HG03575 (cell line): ENCODE data around the gene CBFA2T3.

Experiments used
- ATAC-seq: cut with Tn5 transposase; IDR thresholded peaks from one replicate; pipeline ENCODE4 v1.9.1; 2021; ENCODE audit not compliant: unreplicated experiment, insufficient number of reproducible peaks, low FRiP score; ENCODE audit errors: extremely low read depth

CBFA2T3 gene

DNA sequence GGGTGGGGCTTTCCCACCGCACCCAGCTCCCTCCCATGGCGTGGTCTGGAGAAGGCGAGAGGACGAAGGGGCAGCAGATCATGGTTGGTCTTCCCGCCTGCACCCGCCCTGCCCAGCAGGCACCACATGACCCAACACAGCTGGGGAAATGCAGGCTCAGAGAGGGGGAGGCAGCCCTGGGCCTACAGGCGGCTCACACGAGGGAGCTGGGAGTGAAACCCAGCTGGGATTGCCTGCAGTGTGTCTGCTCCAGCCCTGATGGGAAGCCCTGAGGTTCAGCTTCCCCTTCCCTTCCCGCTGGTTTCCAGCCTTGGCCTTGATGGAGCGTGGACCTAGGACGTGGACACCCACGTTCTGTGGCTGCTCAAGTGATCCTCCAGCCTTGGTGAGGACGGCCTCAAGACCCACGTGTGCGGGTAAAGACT is 90.6 kb downstream of the CBFA2T3 start:
- ATAC-seq: no peak

- no peak for ATAC-seq
Measured at GRCh38 chr16:88885693-88886280, 91.2 kb downstream of the CBFA2T3 start.

DNA sequence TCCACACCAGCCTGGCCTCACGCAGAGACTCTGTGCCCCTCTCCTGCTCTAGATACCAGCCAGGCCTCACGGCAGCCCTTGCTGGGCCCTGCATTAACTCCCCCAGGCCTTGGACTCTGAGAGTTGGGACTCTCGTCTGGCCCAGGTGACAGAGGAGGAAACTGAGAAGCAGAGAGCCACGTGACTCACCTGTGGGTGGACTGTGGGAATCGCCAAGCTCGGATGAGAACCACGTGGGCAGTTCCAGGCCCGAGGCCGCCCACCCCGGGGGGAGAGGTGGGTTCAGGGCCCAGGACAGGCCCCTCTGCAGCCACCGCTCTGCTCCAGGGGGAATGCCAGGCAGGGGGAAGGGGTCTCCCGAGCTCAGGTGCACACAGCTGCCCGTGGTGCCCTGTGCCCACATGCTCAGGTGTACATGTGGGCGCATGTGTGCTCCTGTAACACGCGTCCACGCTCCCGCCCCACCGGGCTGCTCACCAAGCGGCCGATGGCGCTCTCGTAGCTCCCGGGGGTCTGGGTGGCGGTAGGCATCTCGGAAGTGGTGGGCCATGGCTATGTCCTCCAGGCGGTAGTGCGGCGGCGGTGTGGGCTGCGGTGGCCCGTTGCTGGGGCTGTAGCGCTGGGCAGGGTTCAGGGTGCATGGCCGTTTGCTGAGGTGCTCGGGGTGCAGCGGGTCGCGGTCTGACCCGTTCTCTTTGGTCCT is 92.3 kb downstream of the CBFA2T3 start:
- no peak for ATAC-seq

GRCh38 chr16:88883946-88884345 is 93.1 kb downstream of the CBFA2T3 start:
- no peak for ATAC-seq

- ATAC-seq: no peak
Measured at GRCh38 chr16:88883117-88883895, 93.7 kb downstream of the CBFA2T3 start.

DNA sequence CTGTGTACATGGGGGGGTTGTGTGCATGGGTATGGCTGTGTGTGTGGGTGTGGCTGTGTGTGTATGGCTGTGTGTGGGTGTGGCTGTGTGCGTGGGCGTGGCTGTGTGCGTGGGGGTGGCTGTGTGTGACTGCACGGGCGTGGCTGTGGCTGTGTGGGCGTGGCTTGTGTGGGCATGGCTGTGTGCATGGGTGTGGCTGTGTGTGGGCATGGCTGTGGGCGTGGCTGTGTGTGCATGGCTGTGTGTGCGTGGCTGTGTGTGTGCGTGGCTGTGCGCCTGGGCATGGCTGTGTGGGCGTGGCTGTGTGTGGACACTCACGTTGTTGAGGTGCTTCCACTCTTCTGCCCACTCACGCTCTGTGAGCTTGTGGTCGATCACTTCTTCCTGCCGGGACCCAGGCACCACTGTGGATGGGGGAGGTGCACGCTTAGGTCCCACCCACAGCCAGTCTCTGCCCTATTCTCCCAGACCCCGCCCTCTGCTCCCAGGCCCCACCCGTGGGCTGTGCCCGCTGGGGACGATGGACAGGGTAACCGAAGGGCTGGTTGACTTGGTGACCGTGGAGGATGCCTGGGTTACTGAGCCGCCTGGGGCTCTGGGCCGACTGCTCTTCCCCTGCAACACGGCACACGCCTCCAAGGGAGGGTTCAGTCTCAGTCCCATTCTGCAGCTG is 94.5 kb downstream of the CBFA2T3 start:
- ATAC-seq: no peak

DNA sequence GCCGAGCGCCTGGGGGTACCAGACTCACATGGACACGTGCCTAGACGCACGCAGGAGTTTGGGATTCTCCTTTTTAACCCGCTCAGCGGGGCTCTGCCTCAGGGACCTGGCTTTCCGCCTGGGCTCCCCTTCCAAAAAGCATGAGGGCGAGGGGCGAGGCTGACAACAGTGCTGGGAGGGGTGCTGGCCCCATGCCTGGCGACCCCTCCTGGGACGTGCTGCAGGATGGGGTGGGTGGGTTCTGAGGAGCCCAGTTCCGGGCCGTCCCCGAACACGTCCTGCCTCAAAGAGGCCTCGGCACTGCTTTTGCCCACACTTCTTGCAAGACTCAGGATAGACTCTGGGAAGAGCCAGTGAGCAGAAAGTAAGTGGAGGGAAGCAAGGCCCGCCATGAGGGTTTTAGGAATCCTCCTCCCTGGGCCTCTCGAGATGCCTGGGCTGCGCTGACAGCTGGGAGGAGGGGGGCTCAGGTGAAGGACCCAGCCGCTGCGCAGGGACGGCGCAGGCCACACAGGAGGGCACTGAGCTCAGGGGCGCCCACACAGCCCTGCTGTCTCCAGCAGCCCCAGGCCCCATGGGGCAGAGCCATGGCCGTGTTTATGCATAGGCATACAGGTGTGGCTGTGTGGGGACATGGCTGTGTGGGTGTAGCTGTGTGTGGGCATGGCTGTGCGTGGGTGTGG is 95.2 kb downstream of the CBFA2T3 start:
- no peak for ATAC-seq

DNA sequence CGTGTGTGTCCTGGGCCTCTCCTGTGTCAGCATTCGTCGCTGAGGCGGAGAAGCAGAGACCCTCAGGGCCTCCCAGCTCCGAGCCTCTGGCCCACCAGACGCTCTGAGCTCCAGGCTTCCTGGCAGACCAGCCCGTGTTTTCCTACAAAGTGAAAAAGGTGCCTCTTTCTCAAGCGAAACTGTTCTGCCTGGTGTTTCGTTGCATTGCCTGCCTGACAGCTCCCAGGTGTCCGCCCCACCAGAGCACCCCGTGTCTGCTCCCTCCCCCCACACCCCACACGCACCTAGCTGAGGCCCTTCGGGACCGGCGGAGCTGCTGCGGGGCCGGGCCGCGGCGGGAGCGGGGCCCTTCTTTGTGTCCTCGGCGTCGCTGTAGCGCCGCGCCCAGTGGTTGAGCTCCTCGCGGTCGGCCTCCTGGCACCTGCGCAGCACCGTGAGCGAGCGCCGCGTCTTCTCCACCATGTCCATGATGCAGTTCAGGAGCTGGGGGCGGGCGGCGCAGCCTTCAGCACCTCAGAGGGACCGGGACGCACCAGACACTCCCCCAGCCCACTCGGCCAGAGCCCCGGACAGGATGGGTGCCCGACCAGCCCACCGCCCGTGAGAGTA is 95.9 kb downstream of the CBFA2T3 start:
- ATAC-seq: no peak

DNA sequence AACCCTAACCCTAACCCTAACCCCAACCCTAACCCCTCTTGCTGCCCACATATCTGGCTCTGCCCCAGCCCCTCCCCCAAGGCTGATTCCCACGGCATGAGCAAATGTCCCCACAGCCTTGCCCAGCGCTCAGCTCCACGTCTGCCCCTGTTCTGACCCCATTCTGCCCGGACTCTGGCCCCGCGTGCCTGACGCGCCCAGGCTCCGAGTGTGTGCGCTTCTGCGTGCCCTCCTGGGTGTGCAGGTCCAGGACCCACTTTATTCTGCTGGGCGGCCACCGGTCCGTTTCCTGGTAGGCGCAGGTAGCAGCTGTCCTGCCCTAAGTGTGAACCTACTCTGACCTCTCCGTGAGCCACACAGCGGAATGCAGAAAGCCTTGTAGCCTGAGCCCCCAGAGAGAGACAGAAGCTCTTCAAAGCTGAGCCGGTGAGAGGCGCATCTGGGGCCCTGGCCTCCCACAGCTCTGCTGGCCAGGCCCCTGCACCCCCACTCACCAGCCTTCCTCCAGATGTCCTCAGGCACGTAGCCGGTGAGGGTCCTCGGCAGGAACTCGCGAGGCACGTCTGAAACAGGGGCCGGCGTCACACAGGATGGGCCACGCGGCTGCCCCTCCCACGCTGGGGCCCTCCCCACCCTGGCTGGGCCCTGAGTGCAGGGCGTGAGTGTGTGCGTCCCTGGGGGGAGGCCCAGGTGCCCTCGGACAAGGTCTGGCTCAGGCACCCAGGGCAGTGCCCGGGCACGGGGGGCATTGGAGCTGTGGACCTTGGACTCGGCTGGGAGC is 96.6 kb downstream of the CBFA2T3 start:
- ATAC-seq: no peak

DNA sequence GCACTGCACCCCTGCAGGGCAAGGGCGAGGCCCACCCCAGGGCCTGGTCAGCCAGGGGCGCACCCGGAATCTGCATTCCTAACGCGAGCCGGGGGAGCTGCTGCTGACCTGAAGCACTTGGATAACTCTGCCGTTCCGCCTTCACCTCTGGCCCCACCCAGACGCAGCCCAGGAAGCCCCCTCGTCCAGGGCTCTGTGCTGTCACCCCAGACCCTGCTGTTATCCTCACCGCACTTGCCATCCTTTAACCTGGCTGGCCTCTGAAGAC is 97.3 kb downstream of the CBFA2T3 start:
- no peak for ATAC-seq

DNA sequence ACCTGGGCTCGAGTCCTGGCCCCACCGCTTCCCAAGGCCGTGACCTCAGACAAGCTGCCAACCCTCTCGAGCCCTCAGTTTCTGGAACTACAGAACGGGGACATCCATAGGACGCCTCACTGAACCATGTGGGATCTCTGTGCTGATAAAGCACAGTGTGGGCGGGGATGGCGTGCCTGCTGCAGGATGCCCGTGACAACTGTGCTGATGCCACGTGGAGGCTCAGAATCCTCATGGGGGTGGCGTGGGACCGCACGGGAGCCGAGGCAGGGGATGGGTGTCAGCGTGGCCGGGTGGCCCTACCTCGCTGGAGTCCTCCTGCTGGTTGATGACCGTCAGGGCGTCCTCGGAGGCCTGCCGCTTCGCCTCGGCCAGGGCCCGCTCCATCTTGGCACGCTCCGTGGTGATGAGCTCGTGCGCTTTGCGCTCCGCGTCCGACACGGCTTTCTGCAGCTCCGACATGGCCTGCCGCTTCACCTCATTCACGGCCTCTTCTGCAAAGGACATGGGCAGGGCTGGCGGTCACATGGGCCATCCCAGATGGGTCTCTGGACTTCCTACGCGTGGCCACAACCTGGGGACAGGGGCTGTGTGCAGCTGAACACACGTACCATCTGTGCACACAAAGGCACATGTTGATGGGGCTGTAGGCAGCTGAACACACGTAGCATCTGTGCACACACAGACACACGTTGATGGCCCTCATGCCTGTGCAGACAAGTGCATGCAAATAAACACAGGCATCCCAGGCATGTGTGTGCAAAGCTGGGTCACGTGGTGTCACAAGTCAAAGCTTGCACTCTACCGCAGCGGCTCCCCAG is 97.8 kb downstream of the CBFA2T3 start:
- no peak for ATAC-seq

DNA sequence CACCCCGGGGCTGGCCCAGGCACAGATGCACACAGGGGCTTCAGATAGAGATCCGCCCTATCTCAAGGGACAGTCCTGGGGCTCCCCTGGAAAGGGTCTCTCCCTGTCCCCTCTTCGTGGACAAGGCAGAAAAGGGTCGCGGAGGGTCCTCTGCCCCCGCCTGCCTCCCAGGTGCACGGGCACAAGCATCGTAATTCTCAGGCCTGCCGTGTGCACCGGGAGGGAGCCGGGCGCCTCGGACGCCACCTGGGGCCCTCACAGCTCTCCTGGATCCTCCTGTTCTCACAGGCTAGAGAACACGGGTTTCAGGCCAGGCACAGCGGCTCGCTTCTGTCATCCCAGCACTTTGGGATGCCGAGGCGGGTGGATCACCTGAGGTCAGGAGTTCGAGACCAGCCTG is 98.7 kb downstream of the CBFA2T3 start:
- no peak for ATAC-seq

DNA sequence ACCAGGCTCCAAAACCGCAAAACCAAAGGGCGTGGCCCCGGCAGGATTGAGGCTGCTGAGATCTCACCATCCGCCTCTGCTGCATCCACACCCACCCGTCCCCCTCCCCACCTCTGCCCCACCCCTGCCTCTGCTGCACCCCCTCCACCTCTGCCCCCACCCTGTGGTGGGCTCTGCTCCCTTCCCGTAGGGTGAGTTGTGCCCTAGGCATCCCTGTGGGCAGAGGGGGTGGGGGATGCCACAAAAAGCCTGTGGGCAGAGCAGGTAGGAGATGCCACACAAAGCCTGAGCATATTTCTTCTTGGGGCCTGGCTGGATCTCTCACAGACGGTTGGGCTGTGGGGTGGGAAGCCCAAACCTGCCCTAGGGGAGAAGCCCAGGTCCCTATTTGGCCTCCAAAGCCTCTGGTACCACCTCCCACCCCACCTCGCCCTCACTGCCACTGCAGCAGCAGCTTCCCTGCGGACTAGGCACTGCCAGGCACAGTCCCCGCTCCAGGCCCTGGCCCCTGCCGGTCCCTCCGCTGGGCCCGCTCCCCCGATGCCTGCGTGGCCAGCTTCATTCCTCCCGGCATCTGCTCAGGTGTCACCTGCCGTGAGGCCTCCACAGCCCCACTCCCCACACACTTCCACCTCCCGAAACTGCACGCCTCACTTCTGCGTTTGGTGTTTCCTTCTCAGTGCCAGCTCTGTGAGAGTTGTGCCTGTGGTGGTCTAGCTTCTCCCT is 99.3 kb downstream of the CBFA2T3 start:
- no peak for ATAC-seq

- ATAC-seq: no peak
Measured at GRCh38 chr16:88876942-88877526, 100.0 kb downstream of the CBFA2T3 start.

- no peak for ATAC-seq
Measured at GRCh38 chr16:88875703-88876234, 101.2 kb downstream of the CBFA2T3 start.

- ATAC-seq: no peak
Measured at GRCh38 chr16:88874938-88875599, 101.9 kb downstream of the CBFA2T3 start.
